IMR-90 (cell line): ENCODE measurements around the gene PIM3. TPM values are rescaled to one million over a fixed set of nuclear protein-coding genes. Genes with fewer than 3 reads are reported as not detected.
A peak's percentile ranks its signal among the peaks of the same experiment; 100 is the strongest.

Experiments
- ATAC-seq: fragments of 200-7000 bp; cut with Tn5 transposase; 2 replicates; pipeline ENCODE4 v1.9.1; 2020; ENCODE audit warnings: low read depth, mild to moderate bottlenecking, moderate library complexity
- BruUV-seq: library from RNA; stranded (reverse); fragments of 400-500 nt; replicated peaks from 2 replicates; lab custom pipeline; 2021; lab: Mats Ljungman, UMichigan
- CTCF ChIA-PET: fragments of 300-600 bp; formaldehyde crosslinking; extraction: SDS; loops from one replicate; lab custom pipeline; 2021; ENCODE audit warnings: antibody characterized with exemption; lab: Yijun Ruan, JAX
- POLR2A ChIA-PET: fragments of 300-600 bp; sonication (Branson Sonifier 250); formaldehyde crosslinking; loops from one replicate; lab custom pipeline; 2022; ENCODE audit warnings: antibody characterized with exemption; ENCODE audit not compliant: unreplicated experiment; lab: Charles Lee
- DNase-seq: peaks from one replicate; pipeline ENCODE4 v3.0.0; 2013
- H2AFZ ChIP-seq: replicated peaks from 2 replicates; pipeline ENCODE3; 2013; ENCODE audit warnings: low read length, mild to moderate bottlenecking; ENCODE audit not compliant: poor library complexity
- H2AK5ac ChIP-seq: 2 replicates; pipeline ENCODE4 v1.6.1; 2013; ENCODE audit warnings: low read depth, low read length, inconsistent platforms
- H2AK9ac ChIP-seq: replicated peaks from 2 replicates; pipeline ENCODE3; 2013; ENCODE audit warnings: mild to moderate bottlenecking, low read depth, low read length, moderate library complexity; ENCODE audit not compliant: poor library complexity
- H2BK120ac ChIP-seq: 2 replicates; pipeline ENCODE4 v1.6.1; 2013; ENCODE audit warnings: low read depth, low read length, inconsistent platforms
- H2BK15ac ChIP-seq: 3 replicates; pipeline ENCODE4 v1.6.1; 2013; ENCODE audit warnings: low read depth, low read length, inconsistent platforms
- H2BK20ac ChIP-seq: 2 replicates; pipeline ENCODE4 v1.6.1; 2013; ENCODE audit warnings: low read depth, mild to moderate bottlenecking, inconsistent platforms, low read length, moderate library complexity
- H2BK5ac ChIP-seq: 2 replicates; pipeline ENCODE4 v1.6.1; 2013; ENCODE audit warnings: mild to moderate bottlenecking, low read depth, low read length, inconsistent platforms; ENCODE audit not compliant: poor library complexity, severe bottlenecking
- H3K14ac ChIP-seq: replicated peaks from 2 replicates; pipeline ENCODE4 v1.6.1; 2013; ENCODE audit warnings: low read depth, low read length, inconsistent platforms
- H3K18ac ChIP-seq: 2 replicates; pipeline ENCODE4 v1.6.1; 2013; ENCODE audit warnings: low read depth, low read length, control low read depth
- H3K23ac ChIP-seq: 2 replicates; pipeline ENCODE4 v1.6.1; 2013; ENCODE audit warnings: low read depth, low read length, inconsistent platforms
- H3K27ac ChIP-seq: 2 replicates; pipeline ENCODE4 v1.5.1; 2013; ENCODE audit warnings: mild to moderate bottlenecking, control low read depth, low read length; ENCODE audit not compliant: insufficient read depth
- H3K27me3 ChIP-seq: 2 replicates; pipeline ENCODE4 v1.6.1; 2013; ENCODE audit warnings: low read length; ENCODE audit not compliant: control insufficient read depth, insufficient read depth
- H3K36me3 ChIP-seq: 2 replicates; pipeline ENCODE4 v1.6.1; 2013; ENCODE audit warnings: low read length, mixed read lengths; ENCODE audit not compliant: control insufficient read depth, insufficient read depth
- H3K4ac ChIP-seq: 2 replicates; pipeline ENCODE4 v1.6.1; 2013; ENCODE audit warnings: low read depth, low read length, inconsistent platforms
- H3K4me1 ChIP-seq: 2 replicates; pipeline ENCODE4 v1.6.1; 2013; ENCODE audit warnings: low read length, mixed read lengths; ENCODE audit not compliant: control insufficient read depth, insufficient read depth
- H3K4me2 ChIP-seq: 2 replicates; pipeline ENCODE4 v1.6.1; 2013; ENCODE audit warnings: low read depth, mild to moderate bottlenecking, control low read depth, low read length, moderate library complexity
- H3K4me3 ChIP-seq: 2 replicates; pipeline ENCODE4 v1.5.1; 2013; ENCODE audit warnings: low read depth, mild to moderate bottlenecking, control low read depth, low read length, moderate library complexity; ENCODE audit not compliant: insufficient read depth
- H3K56ac ChIP-seq: 2 replicates; pipeline ENCODE4 v1.6.1; 2013; ENCODE audit warnings: low read length, inconsistent platforms; ENCODE audit not compliant: insufficient read depth; ENCODE audit errors: extremely low read depth
- H3K79me1 ChIP-seq, 2 experiments: 2 replicates each; pipeline ENCODE4 v1.6.1; 2013; ENCODE audit warnings: low read length in 2 of 2, inconsistent platforms in 1 of 2, low read depth in 1 of 2
- H3K9ac ChIP-seq: 2 replicates; pipeline ENCODE4 v1.6.1; 2013; ENCODE audit warnings: low read depth, low read length, control low read depth
- H3K9me1 ChIP-seq: 2 replicates; pipeline ENCODE4 v1.6.1; 2013; ENCODE audit warnings: low read length, inconsistent platforms; ENCODE audit not compliant: insufficient read depth
- H3K9me3 ChIP-seq: 2 replicates; pipeline ENCODE4 v1.6.1; 2013; ENCODE audit warnings: low read length; ENCODE audit not compliant: control insufficient read depth, insufficient read depth
- H4K20me1 ChIP-seq: 2 replicates; pipeline ENCODE4 v1.6.1; 2013; ENCODE audit warnings: low read length, inconsistent platforms; ENCODE audit not compliant: insufficient read depth
- H4K5ac ChIP-seq: 2 replicates; pipeline ENCODE4 v1.6.1; 2013; ENCODE audit warnings: mild to moderate bottlenecking, low read depth, low read length, control low read depth
- H4K8ac ChIP-seq, 2 experiments: 2 replicates each; pipeline ENCODE4 v1.6.1; 2013; ENCODE audit warnings: low read depth in 2 of 2, low read length in 2 of 2, control low read depth in 1 of 2, inconsistent platforms in 1 of 2
- H4K91ac ChIP-seq: 2 replicates; pipeline ENCODE4 v1.6.1; 2013; ENCODE audit warnings: low read depth, low read length, inconsistent platforms; ENCODE audit not compliant: insufficient read depth
- BHLHE40 ChIP-seq: fragments of 150-350 bp; IDR thresholded peaks from 2 replicates; pipeline ENCODE4 v1.6.1; 2016; ENCODE audit warnings: mild to moderate bottlenecking, low read depth, low read length
- CEBPB ChIP-seq: IDR thresholded peaks from 2 replicates; pipeline ENCODE4 v1.6.1; 2012; ENCODE audit warnings: low read depth, low read length, improper control_type of control experiment
- CHD1 ChIP-seq: IDR thresholded peaks from 2 replicates; pipeline ENCODE4 v1.6.1; 2012; ENCODE audit warnings: low read depth, low read length, improper control_type of control experiment
- CTCF ChIP-seq: conservative IDR thresholded peaks from 2 replicates; pipeline ENCODE4 v1.5.1; 2012; ENCODE audit warnings: mild to moderate bottlenecking, low read depth, low read length, improper control_type of control experiment
- ELK1 ChIP-seq: fragments of 150-350 bp; IDR thresholded peaks from 2 replicates; pipeline ENCODE4 v1.6.1; 2016; ENCODE audit warnings: low read depth, mild to moderate bottlenecking, low read length, moderate library complexity, borderline replicate concordance
- FOS ChIP-seq: fragments of 150-350 bp; IDR thresholded peaks from 2 replicates; pipeline ENCODE4 v1.6.1; 2016; ENCODE audit warnings: low read depth, low read length
- MAFK ChIP-seq: IDR thresholded peaks from 2 replicates; pipeline ENCODE4 v1.6.1; 2012; ENCODE audit warnings: low read depth, low read length, improper control_type of control experiment
- MAZ ChIP-seq: IDR thresholded peaks from 2 replicates; pipeline ENCODE4 v1.6.1; 2012; ENCODE audit warnings: low read depth, mild to moderate bottlenecking, low read length, improper control_type of control experiment, moderate library complexity, borderline replicate concordance
- MXI1 ChIP-seq: IDR thresholded peaks from 2 replicates; pipeline ENCODE4 v1.6.1; 2012; ENCODE audit warnings: low read depth, mild to moderate bottlenecking, low read length, moderate library complexity, borderline replicate concordance
- NFE2L2 ChIP-seq: fragments of 150-350 bp; IDR thresholded peaks from 2 replicates; pipeline ENCODE4 v1.6.1; 2016; ENCODE audit warnings: low read depth, mild to moderate bottlenecking, low read length
- POLR2A ChIP-seq: IDR thresholded peaks from 2 replicates; pipeline ENCODE4 v1.6.1; 2012; ENCODE audit warnings: mild to moderate bottlenecking, low read depth, low read length
- RAD21 ChIP-seq: IDR thresholded peaks from 2 replicates; pipeline ENCODE4 v1.6.1; 2012; ENCODE audit warnings: low read length, improper control_type of control experiment
- RCOR1 ChIP-seq: IDR thresholded peaks from 2 replicates; pipeline ENCODE4 v1.6.1; 2012; ENCODE audit warnings: mild to moderate bottlenecking, low read length, improper control_type of control experiment; ENCODE audit not compliant: insufficient replicate concordance
- RFX5 ChIP-seq: IDR thresholded peaks from 2 replicates; pipeline ENCODE4 v1.8.0; 2012; ENCODE audit warnings: low read depth, mild to moderate bottlenecking, low read length, moderate library complexity
- SMC3 ChIP-seq: fragments of 150-350 bp; IDR thresholded peaks from 2 replicates; pipeline ENCODE4 v1.6.1; 2016; ENCODE audit warnings: low read depth, mild to moderate bottlenecking, antibody characterized with exemption, low read length, moderate library complexity
- WGBS, 2 experiments: methylation state at CpG; one replicate each; pipeline versions ENCODE4 v1.1.5 to v1.1.7; 2013; ENCODE audit warnings: missing lambda C conversion rate in 2 of 2; ENCODE audit not compliant: insufficient read length in 1 of 2; ENCODE audit errors: extremely low coverage in 2 of 2; 5-methylcytosine and 5-hydroxymethylcytosine counted together
- dilution Hi-C: fragments of 300-500 bp; cut with HindIII; formaldehyde crosslinking; loops from one replicate; pipeline ENCODE4 v1.14.3; 2018; ENCODE audit warnings: low sequenced_read_pairs; ENCODE audit not compliant: unreplicated experiment
- in situ Hi-C: fragments of 300-500 bp; cut with MboI; formaldehyde crosslinking; loops from 3 replicates; pipeline ENCODE4 v1.14.3; 2019; ENCODE audit warnings: low sequenced_read_pairs, inconsistent platforms, mixed read lengths
- intact Hi-C: fragments of 100-400 bp; cut with micrococcal nuclease; formaldehyde crosslinking; loops from 2 replicates; pipeline ENCODE4 v1.10.0; 2022
- polyA plus RNA-seq, 3 experiments: library from polyadenylated mRNA; depleted of rRNA; stranded (reverse); fragments of >200 nt; gene quantifications; 2 replicates each; pipeline ENCODE4 v1.2.3, GENCODE V29; 2012; ENCODE audit warnings: low replicate concordance in 1 of 3
- total RNA-seq: library from RNA; depleted of rRNA; stranded (reverse); fragments of >200 nt; gene quantifications from 2 replicates; pipeline ENCODE4 v1.2.3, GENCODE V29; 2012

PIM3 gene
- total and polyA plus RNA-seq, 2 of the 4 experiments (the other 2 are of a cell fraction) = 8.6 to 24.7 TPM

GRCh38 chr22:49962751-49963646, 2.4 kb downstream of the PIM3 start:
- H2AK5ac ChIP-seq = peak overlapping the region; percentile 90
- dilution Hi-C loops (no loop called here), intact Hi-C loops (loop anchor here (1.0 kb wide), 1 partner anchor 45 kb away; the partner anchor contains the start of genes ALG12 and CRELD2), in situ Hi-C loops (no loop called here)
- H3K23ac ChIP-seq = peak overlapping the region; percentile 79
- peaks cover 16 to 52% of the 10 kb centered on the region in 2 experiments for H3K79me1 ChIP-seq
- H4K5ac ChIP-seq = peak overlapping the region; percentile 81
- H4K20me1 ChIP-seq = peaks cover 37% of the 10 kb centered on the region
- peak overlapping the region; percentile 76 for H2AFZ ChIP-seq
- peak overlapping the region; percentile 68 for H3K14ac ChIP-seq
- peak overlapping the region; percentile 35; the same call in 1 of the 2 replicates for H2BK120ac ChIP-seq
- peak overlapping the region; percentile 81 for H4K91ac ChIP-seq
- H3K27me3 ChIP-seq = no peaks in the 10 kb centered on the region
- H3K4me3 ChIP-seq = peak overlapping the region; percentile 58
- H3K4me1 ChIP-seq = peaks cover 40% of the 10 kb centered on the region
- 0 out of 3 replicates have a peak overlapping the region, but pooled peaks have one; percentile 61 for H2BK15ac ChIP-seq
- peak overlapping the region; percentile 98 for H2AK9ac ChIP-seq
- DNase-seq (no peak), ATAC-seq (no peak)
- CTCF ChIA-PET = interaction anchor here (0.6 kb wide), 1 partner anchor 14 kb away, joined by 5 read pairs; no protein-coding TSS in a partner anchor
- peak overlapping the region; percentile 28; the same call in 1 of the 2 replicates for H3K56ac ChIP-seq
- peak overlapping the region; percentile 88 for H3K9ac ChIP-seq
- H3K36me3 ChIP-seq = peaks cover 30% of the 10 kb centered on the region
- POLR2A ChIA-PET = interaction anchor here (0.6 to 1.3 kb wide), 2 partner anchors 11 to 21 kb away, joined by 3 to 5 read pairs; no protein-coding TSS in a partner anchor
- 70% methylated on average over 39 of the region's 63 CpGs; no CpG with 5 or more reads in 1 of the 2 experiments for WGBS, 2 experiments
- H3K9me1 ChIP-seq = peaks cover 6% of the 10 kb centered on the region; the same call in 1 of the 2 replicates
- no peaks in the 10 kb centered on the region for H3K9me3 ChIP-seq
- H4K8ac ChIP-seq = peak overlapping the region; percentile 66 to 80; a peak in 3 of 4 replicates
- BruUV-seq = TSS peak; percentile 64
- H2BK20ac ChIP-seq = no peak overlapping the region
- H3K4ac ChIP-seq = peak overlapping the region; percentile 93
- peak overlapping the region; percentile 89 for H2BK5ac ChIP-seq
- H3K18ac ChIP-seq = peak overlapping the region; percentile 74
- peak overlapping the region; percentile 90 for H3K4me2 ChIP-seq
- H3K27ac ChIP-seq = peak overlapping the region; percentile 98
- TF ChIP-seq POLR2A (no peak), MAFK (no peak), SMC3 (no peak), MXI1 (no peak), FOS (no peak), NFE2L2 (no peak), BHLHE40 (no peak), CEBPB (no peak), RCOR1 (no peak), MAZ (no peak), RAD21 (no peak), CTCF (no peak), ELK1 (no peak), RFX5 (no peak), CHD1 (no peak)
